SH-SY5Y (cell line): ENCODE measurements around the gene ZNF263.

Experiments
- GATA2 ChIP-seq: IDR thresholded peaks from 2 replicates; pipeline ENCODE4 v1.6.1; 2011; ENCODE audit warnings: mild to moderate bottlenecking, low read depth, low read length
- GATA3 ChIP-seq: IDR thresholded peaks from 2 replicates; pipeline ENCODE4 v1.6.1; 2011; ENCODE audit warnings: low read depth, mild to moderate bottlenecking, low read length, moderate library complexity

DNA sequence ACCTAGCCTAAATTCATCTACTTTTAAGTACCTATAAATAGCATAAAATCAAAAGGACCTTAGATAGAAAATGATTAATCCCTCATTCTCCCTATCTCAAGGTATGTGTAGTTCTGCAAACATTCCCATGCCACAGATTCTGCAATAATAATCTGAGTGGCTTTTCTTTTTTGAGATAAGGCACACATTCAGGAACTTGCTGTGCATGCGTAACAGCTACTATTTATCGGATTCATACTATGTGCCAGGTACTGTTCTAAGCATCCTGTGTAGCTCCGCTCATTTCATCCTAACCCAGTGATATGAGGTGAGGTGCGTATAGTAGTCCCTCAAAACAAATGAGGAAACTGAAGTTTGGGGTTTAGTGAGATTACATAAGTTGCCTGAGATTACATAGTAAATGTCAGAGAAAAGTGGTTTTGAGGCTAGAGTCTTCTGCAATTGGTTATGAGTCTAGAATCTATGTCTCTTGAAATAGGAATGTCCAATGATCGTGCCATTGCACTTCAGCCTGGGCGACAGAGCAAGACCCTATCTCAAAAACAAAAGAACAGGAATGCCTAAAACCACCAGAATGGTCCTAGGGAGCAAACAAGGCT is 2.0 kb upstream of the ZNF263 start:
- no peak for TF ChIP-seq GATA2
- no peak for TF ChIP-seq GATA3
